HepG2 (cell line): ENCODE data around the gene ZIM2. TPM values are rescaled to one million over a fixed set of nuclear protein-coding genes. Genes with fewer than 3 reads are reported as not detected.

Source experiments
- ATAC-seq: fragments of 200-7000 bp; cut with Tn5 transposase; 3 replicates; pipeline ENCODE4 v1.9.1; 2020; ENCODE audit warnings: mild to moderate bottlenecking, moderate library complexity
- BruUV-seq: library from RNA; stranded (reverse); fragments of 400-500 nt; replicated peaks from 2 replicates; lab custom pipeline; 2021; lab: Mats Ljungman, UMichigan
- CTCF ChIA-PET: fragments of 300-600 bp; formaldehyde crosslinking; extraction: SDS; loops from one replicate; lab custom pipeline; 2021; ENCODE audit warnings: low total read pairs, inconsistent platforms, low intra/inter-chr PET ratio; lab: Yijun Ruan, JAX
- POLR2A ChIA-PET: fragments of 350-600 bp; sonication (Branson Sonifier 250); formaldehyde crosslinking; loops from one replicate; lab custom pipeline; 2020; ENCODE audit warnings: antibody characterized with exemption, inconsistent platforms; lab: Yijun Ruan, JAX
- DNase-seq: peaks from one replicate; pipeline ENCODE4 v3.0.0-alpha.2; 2015; ENCODE audit warnings: low spot score
- FAIRE-seq: peaks from 3 replicates; lab custom pipeline; 2011; peaks lifted over from hg19 to GRCh38; lab: Jason Lieb, UNC
- H2AFZ ChIP-seq: one replicate; pipeline ENCODE4 v1.6.1; 2011; ENCODE audit warnings: low read length, inconsistent platforms
- H3K27ac ChIP-seq: fragments of 300-600 bp; 3 replicates; pipeline ENCODE4 v1.8.0; 2011; ENCODE audit warnings: mixed run types, mild to moderate bottlenecking, mixed read lengths, low read length, inconsistent platforms; ENCODE audit not compliant: insufficient read depth; ENCODE audit errors: extremely low read length
- H3K27me3 ChIP-seq, 2 experiments: fragments of 200-600 bp in 1 of 2; 2 replicates in 1 of 2; 3 replicates in 1 of 2; pipeline versions ENCODE4 v1.6.0 to v1.8.0; 2011; ENCODE audit warnings: low read length in 2 of 2, mild to moderate bottlenecking in 2 of 2, moderate library complexity in 2 of 2, inconsistent platforms in 1 of 2; ENCODE audit not compliant: insufficient read depth in 2 of 2, control insufficient read depth in 1 of 2
- H3K36me3 ChIP-seq, 2 experiments: fragments of 200-600 bp in 1 of 2; replicated peaks in 1 of 2; 2 replicates in 1 of 2; 3 replicates in 1 of 2; pipeline versions ENCODE4 v1.5.1 to v1.8.0; 2011; ENCODE audit warnings: low read length in 2 of 2, inconsistent platforms in 1 of 2; ENCODE audit not compliant: insufficient read depth in 2 of 2, control insufficient read depth in 1 of 2
- H3K4me1 ChIP-seq: 2 replicates; pipeline ENCODE4 v1.5.1; 2012; ENCODE audit warnings: low read length, inconsistent platforms; ENCODE audit not compliant: insufficient read depth
- H3K4me2 ChIP-seq: 2 replicates; pipeline ENCODE4 v1.6.0; 2011; ENCODE audit warnings: low read depth, low read length, inconsistent platforms
- H3K4me3 ChIP-seq, 3 experiments: fragments of 200-600 bp in 1 of 3; sonication (generic), shearing (Covaris generic) in 1 of 3; replicated peaks in 1 of 3; 2 replicates each; pipeline ENCODE4 v1.5.1; 2011 to 2016; ENCODE audit warnings: low read length in 3 of 3, inconsistent platforms in 2 of 3, low read depth in 2 of 3, mild to moderate bottlenecking in 2 of 3, control low read depth in 1 of 3, mixed read lengths in 1 of 3; ENCODE audit not compliant: insufficient read depth in 1 of 3
- H3K79me2 ChIP-seq: one replicate; pipeline ENCODE4 v1.6.1; 2011; ENCODE audit warnings: low read length, inconsistent platforms; ENCODE audit not compliant: insufficient read depth
- H3K9ac ChIP-seq: 2 replicates; pipeline ENCODE4 v1.6.0; 2011; ENCODE audit warnings: mild to moderate bottlenecking, low read depth, low read length, inconsistent platforms; ENCODE audit not compliant: insufficient read depth
- H3K9me3 ChIP-seq: 2 replicates; pipeline ENCODE4 v1.5.1; 2012; ENCODE audit warnings: mild to moderate bottlenecking, low read length
- H4K20me1 ChIP-seq: 2 replicates; pipeline ENCODE4 v1.6.0; 2011; ENCODE audit warnings: inconsistent platforms, mild to moderate bottlenecking, low read length, moderate library complexity; ENCODE audit not compliant: insufficient read depth
- ARID2 ChIP-seq: sonication (generic); formaldehyde crosslinking; IDR thresholded peaks from 2 replicates; pipeline ENCODE4 v1.8.1; 2022; ENCODE audit warnings: mild to moderate bottlenecking, missing genetic modification reagents, borderline replicate concordance
- ARID5B ChIP-seq: IDR thresholded peaks from 2 replicates; pipeline ENCODE4 v1.4.0; 2020; ENCODE audit warnings: mild to moderate bottlenecking, missing genetic modification reagents
- CCAR2 ChIP-seq: fragments of 200-400 bp; formaldehyde crosslinking; optimal IDR thresholded peaks from 2 replicates; pipeline ENCODE3; 2018; ENCODE audit warnings: low read depth, mild to moderate bottlenecking, low read length, moderate library complexity
- CEBPG ChIP-seq: IDR thresholded peaks from 2 replicates; pipeline ENCODE4 v1.6.1; 2016
- FUBP1 ChIP-seq: sonication (generic); formaldehyde crosslinking; IDR thresholded peaks from 2 replicates; pipeline ENCODE4 v1.5.1; 2020; ENCODE audit warnings: missing genetic modification reagents, mild to moderate bottlenecking, borderline replicate concordance
- HOXA5 ChIP-seq: sonication (generic); formaldehyde crosslinking; IDR thresholded peaks from 2 replicates; pipeline ENCODE4 v1.4.0; 2020; ENCODE audit warnings: missing genetic modification reagents
- KDM1A ChIP-seq: IDR thresholded peaks from 2 replicates; pipeline ENCODE4 v1.6.1; 2016; ENCODE audit warnings: missing compliant biosample characterization
- ZBTB39 ChIP-seq: sonication (generic); formaldehyde crosslinking; IDR thresholded peaks from 2 replicates; pipeline ENCODE4 v1.5.0; 2020; ENCODE audit warnings: missing genetic modification reagents
- ZGPAT ChIP-seq: IDR thresholded peaks from 2 replicates; pipeline ENCODE4 v1.6.1; 2016; ENCODE audit warnings: mild to moderate bottlenecking
- ZMYM3 ChIP-seq: sonication (generic); formaldehyde crosslinking; IDR thresholded peaks from 2 replicates; pipeline ENCODE4 v1.5.1; 2020; ENCODE audit warnings: mild to moderate bottlenecking, missing genetic modification reagents
- ZNF513 ChIP-seq: sonication (generic); formaldehyde crosslinking; conservative IDR thresholded peaks from 2 replicates; pipeline ENCODE4 v1.5.0; 2020; ENCODE audit warnings: missing genetic modification reagents
- ZNF572 ChIP-seq: sonication (generic); formaldehyde crosslinking; IDR thresholded peaks from 2 replicates; pipeline ENCODE4 v1.5.1; 2020; ENCODE audit warnings: mild to moderate bottlenecking, missing genetic modification reagents
- WGBS: methylation state at CpG from one replicate; pipeline ENCODE4 v1.1.6; 2017; ENCODE audit warnings: low lambda C conversion rate; 5-methylcytosine and 5-hydroxymethylcytosine counted together
- in situ Hi-C: cut with HindIII; loops from 2 replicates; pipeline ENCODE4 v1.10.0; 2017; ENCODE audit warnings: low pct_unique_long_range_greater_than_20kb; ENCODE audit not compliant: extremely low pct_ligation_motif_present
- intact Hi-C: fragments of 100-400 bp; cut with micrococcal nuclease; formaldehyde crosslinking; loops from one replicate; pipeline ENCODE4 v1.10.0; 2022; ENCODE audit not compliant: unreplicated experiment
- polyA plus RNA-seq, 8 experiments: library from polyadenylated mRNA; depleted of rRNA in 3 of 8; stranded (reverse) in 7 of 8; unstranded in 1 of 8; fragments of >200 nt; fragmentation: Illumina TruSeq in 4 of 8; extraction: Trizol in 4 of 8; gene quantifications; 2 replicates each; pipeline versions ENCODE4 v1.2.1 to v1.2.3, GENCODE V29; 2011 to 2016; ENCODE audit warnings: low read depth in 4 of 8, missing spikeins in 1 of 8, mixed read lengths in 1 of 8; ENCODE audit not compliant: insufficient read depth in 1 of 8
- total RNA-seq, 5 experiments: library from RNA; depleted of rRNA; stranded (reverse); fragments of >200 nt; fragmentation: Illumina TruSeq; extraction: Trizol; gene quantifications; 2 replicates each; pipeline ENCODE4 v1.2.3, GENCODE V29; 2016; ENCODE audit warnings: low read depth in 1 of 5

ZIM2 gene
- total and polyA plus RNA-seq, 2 of the 13 experiments (the other 11 are each of a cell fraction or from before 2014, with no cell fraction given) = 7.2 to 10.3 TPM

GRCh38 chr19:56860409-56860808 is 19.9 kb upstream of the ZIM2 start (continued):
- TF ChIP-seq ARID5B (CRISPR knock-in tag) (peak; percentile 29; the same call in 1 of the 2 replicates), ZGPAT (CRISPR knock-in tag) (peak; percentile 30; the same call in 1 of the 2 replicates), CEBPG (peak; percentile 59), ZMYM3 (CRISPR knock-in tag) (peak; percentile 55; the same call in 1 of the 2 replicates), KDM1A (CRISPR knock-in tag) (peak; percentile 58; the same call in 1 of the 2 replicates)

- TF ChIP-seq ZNF572 (CRISPR knock-in tag) (no peak), CCAR2 (no peak), ZNF513 (CRISPR knock-in tag) (no peak), ZBTB39 (CRISPR knock-in tag) (no peak), ARID2 (CRISPR knock-in tag) (no peak), FUBP1 (CRISPR knock-in tag) (no peak), HOXA5 (no peak)
- peaks cover 18% of the 10 kb centered on the region; the same call in 1 of the 2 replicates for H3K9me3 ChIP-seq
- H3K27ac ChIP-seq = no peak overlapping the region
- no peak overlapping the region for H2AFZ ChIP-seq
- no peaks in the 10 kb centered on the region for H4K20me1 ChIP-seq
- in situ Hi-C loops = no loop called here
- no peak overlapping the region for H3K4me2 ChIP-seq
- H3K27me3 ChIP-seq = no peaks in the 10 kb centered on the region
- H3K36me3 ChIP-seq = no peaks in the 10 kb centered on the region
- ATAC-seq (no peak), DNase-seq (no peak), FAIRE-seq (no peak)
- no peak overlapping the region for H3K9ac ChIP-seq
- intact Hi-C loops = no loop called here
- H3K4me1 ChIP-seq = peaks cover 34% of the 10 kb centered on the region
- WGBS = 57% methylated on average over 4 of the region's 4 CpGs
- no peaks in the 10 kb centered on the region for H3K79me2 ChIP-seq
- no peak overlapping the region for H3K4me3 ChIP-seq
- BruUV-seq = no TSS peak
- ChIA-PET POLR2A (interaction anchor here (1.1 kb wide), 1 partner anchor 11 kb away, joined by 3 read pairs; no protein-coding TSS in a partner anchor), CTCF (no interaction called here)
Observed at GRCh38 chr19:56858026-56858425, 17.5 kb upstream of the ZIM2 start.
